ENCODE results near the gene PWWP2B. TPM values are rescaled to one million over a fixed set of nuclear protein-coding genes. Genes with fewer than 3 reads are reported as not detected.

The PWWP2B gene
- polyA plus RNA-seq, 1 experiment, result 2.7 TPM

DNA sequence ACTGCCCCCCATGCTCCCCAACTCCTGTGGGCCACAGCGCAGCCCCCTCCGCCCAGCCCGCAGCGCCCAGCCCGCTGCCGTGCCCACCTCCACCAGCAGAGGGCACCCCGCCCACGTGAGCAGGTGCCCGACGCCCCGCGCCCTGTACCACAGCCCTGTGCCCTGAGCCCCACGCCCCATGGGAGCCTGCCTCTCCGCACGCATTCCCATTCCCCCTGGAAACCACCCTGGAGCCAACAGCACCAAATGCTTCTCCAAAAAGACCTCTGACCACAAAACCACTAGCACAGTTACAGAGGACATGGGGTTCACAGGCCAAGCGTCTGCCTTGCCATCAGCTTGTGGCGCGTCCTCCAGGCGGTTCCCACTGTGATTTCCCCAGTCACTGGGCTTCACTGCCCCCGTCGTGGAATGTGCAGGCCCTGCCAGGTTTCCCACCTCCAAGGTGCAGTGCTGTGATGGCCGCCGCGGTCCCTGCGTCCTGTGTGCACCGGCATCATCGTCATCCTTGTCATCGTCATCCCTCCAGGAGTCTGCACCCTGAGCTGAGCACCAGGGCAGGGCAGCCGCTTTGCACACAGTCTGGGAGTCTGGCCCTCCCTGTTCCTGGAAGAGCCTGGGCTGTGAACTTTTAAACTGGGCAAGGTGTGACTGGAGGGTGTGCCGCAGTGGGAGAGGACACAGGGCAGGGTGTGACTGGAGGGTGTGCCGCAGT, 61.7 kb downstream of the PWWP2B start:
- Histone ChIP-seq H3K36me3 (ENCODE audit: control insufficient read depth, insufficient read depth, low read length) (no peaks in the 10 kb centered on the region), H3K27me3 (ENCODE audit: control insufficient read depth, insufficient read depth, low read length) (no peaks in the 10 kb centered on the region; the same call in 1 of the 2 replicates), H3K4me3 (ENCODE audit: low read depth, low read length) (no peak overlapping the region)
- TF ChIP-seq, protein P1, sequence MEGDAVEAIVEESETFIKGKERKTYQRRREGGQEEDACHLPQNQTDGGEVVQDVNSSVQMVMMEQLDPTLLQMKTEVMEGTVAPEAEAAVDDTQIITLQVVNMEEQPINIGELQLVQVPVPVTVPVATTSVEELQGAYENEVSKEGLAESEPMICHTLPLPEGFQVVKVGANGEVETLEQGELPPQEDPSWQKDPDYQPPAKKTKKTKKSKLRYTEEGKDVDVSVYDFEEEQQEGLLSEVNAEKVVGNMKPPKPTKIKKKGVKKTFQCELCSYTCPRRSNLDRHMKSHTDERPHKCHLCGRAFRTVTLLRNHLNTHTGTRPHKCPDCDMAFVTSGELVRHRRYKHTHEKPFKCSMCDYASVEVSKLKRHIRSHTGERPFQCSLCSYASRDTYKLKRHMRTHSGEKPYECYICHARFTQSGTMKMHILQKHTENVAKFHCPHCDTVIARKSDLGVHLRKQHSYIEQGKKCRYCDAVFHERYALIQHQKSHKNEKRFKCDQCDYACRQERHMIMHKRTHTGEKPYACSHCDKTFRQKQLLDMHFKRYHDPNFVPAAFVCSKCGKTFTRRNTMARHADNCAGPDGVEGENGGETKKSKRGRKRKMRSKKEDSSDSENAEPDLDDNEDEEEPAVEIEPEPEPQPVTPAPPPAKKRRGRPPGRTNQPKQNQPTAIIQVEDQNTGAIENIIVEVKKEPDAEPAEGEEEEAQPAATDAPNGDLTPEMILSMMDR (IDR thresholded peaks at IDR 0.05; ENCODE audit: insufficient read depth, low read depth, low read length), result peak; percentile 86
- no peak for DNase-seq (ENCODE audit: low read depth)
- CTCF ChIA-PET, result interaction anchor here (0.5 to 3.3 kb wide), 21 partner anchors 9 to 197 kb away, joined by 3 to 42 read pairs (median 4); no protein-coding TSS in a partner anchor
- POLR2A ChIA-PET, result no interaction called here

DNA sequence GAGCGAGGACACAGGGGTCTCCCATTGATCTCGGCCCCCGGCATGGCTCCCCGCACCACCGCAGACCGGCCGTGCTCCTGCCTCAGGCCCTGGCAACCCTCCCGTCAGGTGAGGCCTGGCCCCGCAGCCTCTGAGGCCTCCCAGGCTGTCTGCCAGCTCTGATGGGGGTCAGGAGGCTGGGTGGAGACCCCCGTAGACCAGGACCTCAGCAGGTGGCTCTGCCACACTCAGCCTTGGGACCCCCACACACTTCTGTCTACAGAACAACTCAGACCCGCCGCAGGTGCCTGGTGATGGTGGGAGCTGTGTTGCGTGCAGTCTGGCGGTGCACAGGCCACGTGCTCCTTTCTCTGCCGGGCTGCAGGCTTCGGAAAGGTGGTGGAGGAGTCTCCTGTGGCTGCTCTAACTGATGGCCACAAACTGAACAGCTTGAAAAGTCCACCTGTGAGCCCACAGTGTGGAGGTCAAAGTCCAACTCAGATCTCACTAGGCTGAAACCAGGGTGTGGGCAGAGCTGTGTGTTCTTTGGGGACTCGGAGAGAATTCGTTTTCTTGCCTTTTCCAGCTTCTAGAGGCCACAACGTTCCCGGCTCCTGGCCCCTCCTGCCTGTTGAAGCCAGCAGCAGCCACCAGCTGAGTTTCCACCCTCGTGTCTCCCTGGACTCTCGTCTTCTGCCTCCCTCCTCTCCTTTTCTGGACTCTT, 62.5 kb downstream of the PWWP2B start:
- no peaks in the 10 kb centered on the region; the same call in 1 of the 2 replicates for H3K27me3 ChIP-seq (ENCODE audit: control insufficient read depth, insufficient read depth, low read length)
- TF ChIP-seq, protein P1 (IDR thresholded peaks at IDR 0.05; ENCODE audit: insufficient read depth, low read depth, low read length), result no peak
- ChIA-PET CTCF (interaction anchor here (0.5 to 3.3 kb wide), 25 partner anchors 8 to 197 kb away, joined by 3 to 42 read pairs (median 4); no protein-coding TSS in a partner anchor), POLR2A (no interaction called here)
- no peak overlapping the region for H3K4me3 ChIP-seq (ENCODE audit: low read depth, low read length)
- no peak for DNase-seq (ENCODE audit: low read depth)
- no peaks in the 10 kb centered on the region for H3K36me3 ChIP-seq (ENCODE audit: control insufficient read depth, insufficient read depth, low read length)

DNA sequence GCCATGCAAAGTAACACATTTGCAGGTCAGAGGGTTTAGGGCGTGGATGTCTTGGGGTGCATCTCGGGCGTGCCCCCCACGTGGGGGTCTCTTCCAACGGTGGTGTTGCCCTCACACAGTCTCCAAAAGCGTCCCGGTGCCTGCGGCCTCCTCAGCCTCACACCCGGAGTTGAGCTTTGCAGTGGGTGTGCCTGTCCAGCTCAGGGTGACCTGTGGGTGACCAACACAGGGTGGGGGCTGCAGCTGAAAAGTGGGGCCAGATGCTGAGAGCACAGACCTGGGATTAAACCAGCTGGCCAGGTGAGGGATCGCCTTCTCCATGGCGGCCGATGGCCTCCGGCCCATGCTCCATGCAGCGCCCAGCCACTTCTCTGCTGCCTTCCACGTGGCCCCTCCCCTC, 63.1 kb downstream of the PWWP2B start:
- POLR2A ChIA-PET, result no interaction called here
- TF ChIP-seq, protein P1 (IDR thresholded peaks at IDR 0.05; ENCODE audit: insufficient read depth, low read depth, low read length), result no peak
- H3K4me3 ChIP-seq (ENCODE audit: low read depth, low read length), result no peak overlapping the region
- no peak for DNase-seq (ENCODE audit: low read depth)
- CTCF ChIA-PET, result interaction anchor here (0.9 to 3.3 kb wide), 15 partner anchors 8 to 183 kb away, joined by 3 to 42 read pairs (median 7); no protein-coding TSS in a partner anchor
- no peaks in the 10 kb centered on the region; the same call in 1 of the 2 replicates for H3K27me3 ChIP-seq (ENCODE audit: control insufficient read depth, insufficient read depth, low read length)
- H3K36me3 ChIP-seq (ENCODE audit: control insufficient read depth, insufficient read depth, low read length), result no peaks in the 10 kb centered on the region

DNA sequence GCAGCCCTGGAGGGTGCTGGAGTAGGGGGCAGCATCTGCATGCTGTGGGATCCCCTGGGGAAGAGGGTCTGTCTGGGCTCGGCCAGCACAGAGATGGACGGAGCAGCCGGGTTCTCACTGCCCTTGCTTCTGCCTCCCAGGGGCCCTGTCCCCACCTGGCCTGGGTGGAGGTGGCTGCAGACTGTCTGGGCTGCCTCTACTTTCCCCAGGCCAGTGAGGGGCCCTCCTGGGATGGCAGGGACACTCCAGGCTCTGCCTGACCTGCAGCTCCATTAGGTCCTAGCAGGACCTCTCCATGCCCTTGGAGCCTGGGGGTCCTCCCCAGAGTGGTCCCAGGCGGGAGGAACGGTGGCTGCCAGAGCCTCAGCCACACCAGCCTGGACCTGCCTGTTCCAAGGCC, 63.7 kb downstream of the PWWP2B start:
- POLR2A ChIA-PET, result no interaction called here
- CTCF ChIA-PET, result interaction anchor here (1.2 to 3.3 kb wide), 8 partner anchors 12 to 182 kb away, joined by 3 to 42 read pairs (median 13); no protein-coding TSS in a partner anchor
- Histone ChIP-seq H3K27me3 (ENCODE audit: control insufficient read depth, insufficient read depth, low read length) (no peaks in the 10 kb centered on the region; the same call in 1 of the 2 replicates), H3K4me3 (ENCODE audit: low read depth, low read length) (no peak overlapping the region), H3K36me3 (ENCODE audit: control insufficient read depth, insufficient read depth, low read length) (no peaks in the 10 kb centered on the region)
- no peak for DNase-seq (ENCODE audit: low read depth)
- TF ChIP-seq, protein P1 (IDR thresholded peaks at IDR 0.05; ENCODE audit: insufficient read depth, low read depth, low read length), result no peak

DNA sequence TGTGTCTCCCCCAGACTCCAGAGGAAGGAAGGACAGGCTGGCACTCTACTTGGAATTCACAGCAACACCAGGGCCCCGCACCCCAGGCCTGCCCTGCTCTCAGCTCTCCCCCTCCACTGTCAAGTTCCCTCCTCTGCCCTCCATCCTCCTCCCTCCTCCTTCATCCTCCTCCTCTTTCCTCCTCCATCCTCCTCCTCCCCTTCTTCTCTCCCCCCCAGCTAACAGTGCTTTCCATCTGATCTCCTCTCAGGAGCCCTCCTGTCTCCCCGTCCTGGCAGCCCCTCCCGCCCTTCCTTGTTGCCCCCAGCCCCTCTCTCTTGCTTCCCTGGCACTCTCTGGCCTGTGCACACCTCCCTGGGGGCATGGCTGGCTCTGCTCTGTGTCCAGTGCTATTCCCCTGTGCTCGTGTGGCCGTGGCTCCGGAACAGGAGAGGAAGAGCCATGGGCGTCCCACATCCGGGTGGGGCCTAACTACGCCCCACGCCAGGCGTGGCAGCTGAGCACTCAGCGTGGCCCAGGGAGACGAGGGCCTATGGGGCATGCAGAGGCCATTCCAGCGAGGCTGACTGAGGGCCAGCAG, 64.2 kb downstream of the PWWP2B start:
- TF ChIP-seq, protein P1 (IDR thresholded peaks at IDR 0.05; ENCODE audit: insufficient read depth, low read depth, low read length), result no peak
- no peaks in the 10 kb centered on the region for H3K36me3 ChIP-seq (ENCODE audit: control insufficient read depth, insufficient read depth, low read length)
- no peaks in the 10 kb centered on the region for H3K27me3 ChIP-seq (ENCODE audit: control insufficient read depth, insufficient read depth, low read length)
- no peak for DNase-seq (ENCODE audit: low read depth)
- ChIA-PET CTCF (interaction anchor here (0.7 to 3.3 kb wide), 7 partner anchors 19 to 178 kb away, joined by 3 to 42 read pairs (median 7); no protein-coding TSS in a partner anchor), POLR2A (no interaction called here)
- no peak overlapping the region for H3K4me3 ChIP-seq (ENCODE audit: low read depth, low read length)
